T-helper 1 cell (primary cell): ENCODE results near the gene ZNRF3.
"Not testable (repeated sequence)": the region's sequence is repeated elsewhere in the genome, so short reads cannot be mapped to it uniquely, and the experiment has no call there.

ENCODE experiments used
- DNase-seq, 5 donors: peaks; one replicate each; pipeline ENCODE4 v3.0.0-alpha.2; 2012 to 2020
- total RNA-seq, 4 donors: gene quantifications; one replicate each; lab custom pipeline; 2026; lab: John Stamatoyannopoulos, UW

ZNRF3 gene
- 0.80 to 2.4 (median 1.6) reads per million in 4 donors for total RNA-seq

DNA sequence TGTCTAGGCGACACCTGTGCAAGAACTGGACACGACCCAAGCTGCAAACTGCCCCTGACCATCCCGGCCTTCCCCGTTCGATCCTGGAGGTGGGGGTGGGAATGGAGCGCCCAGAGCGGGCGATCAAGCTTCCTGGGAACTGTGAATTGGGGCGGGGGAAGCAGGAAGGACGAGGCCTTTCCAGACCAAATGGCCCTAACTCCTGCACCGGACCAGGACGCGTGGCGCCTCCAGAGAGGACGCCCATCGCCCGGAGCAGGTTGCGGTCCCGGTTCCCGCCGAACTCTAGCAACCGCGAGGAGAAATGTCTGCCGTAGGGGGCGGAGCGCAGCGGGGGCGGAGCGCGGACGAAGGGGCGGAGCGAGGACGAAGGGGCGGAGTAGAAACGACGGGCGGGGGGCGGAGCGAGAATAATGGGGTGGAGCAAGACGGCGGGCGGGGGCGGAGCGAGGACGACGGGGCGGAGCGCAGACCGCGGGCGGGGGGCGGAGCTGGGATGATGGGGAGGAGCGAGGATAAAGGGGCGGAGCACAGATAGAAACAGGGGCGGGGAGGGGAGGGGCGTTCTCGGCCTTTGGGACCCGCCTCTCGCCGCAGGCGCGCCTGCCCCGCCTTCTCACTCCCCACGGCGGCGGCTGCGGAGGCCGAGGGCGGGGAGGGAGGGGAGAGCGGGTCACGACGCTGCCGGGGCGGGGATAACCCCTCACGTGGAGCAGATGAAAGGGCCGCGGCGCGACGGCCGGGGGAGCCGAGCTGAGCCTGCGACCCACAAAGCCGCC lies at the start of gene ZNRF3:
ZNRF3 (plus strand) TSS at position 695 of the 779 bp plus-strand sequence. CDS start 195 bp downstream, outside the sequence.
- DNase-seq = peak; percentile 79 to 93 (median 90)

DNA sequence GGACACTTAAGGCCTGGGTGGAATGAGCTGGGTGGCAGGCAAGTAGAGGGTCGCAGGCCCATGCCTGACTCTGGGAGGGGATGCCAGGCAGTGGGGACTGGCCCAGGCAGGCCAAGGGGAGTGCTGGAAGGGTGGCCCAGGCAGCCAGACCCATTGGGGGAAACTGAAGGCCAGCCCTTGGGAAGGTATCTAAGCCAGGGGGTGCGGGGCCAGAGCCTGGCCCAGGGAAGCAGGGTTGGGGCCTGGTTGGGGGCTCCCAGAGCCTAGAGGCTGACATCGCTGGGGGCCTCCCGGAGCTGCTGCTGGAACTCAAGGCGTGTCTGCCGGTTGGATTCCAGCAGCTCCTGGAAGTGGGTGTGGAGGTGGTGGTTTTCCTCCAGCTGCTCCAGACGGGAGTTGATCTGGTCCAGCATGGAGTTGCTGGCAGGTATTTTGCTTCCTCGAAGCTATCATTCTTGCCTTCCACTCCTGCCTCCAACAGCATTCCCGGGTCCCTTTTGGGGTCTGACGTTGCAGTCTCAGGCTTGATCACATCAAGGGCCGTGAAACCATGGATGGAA lies 47.7 kb upstream of the ZNRF3 start:
- DNase-seq = no peak

DNA sequence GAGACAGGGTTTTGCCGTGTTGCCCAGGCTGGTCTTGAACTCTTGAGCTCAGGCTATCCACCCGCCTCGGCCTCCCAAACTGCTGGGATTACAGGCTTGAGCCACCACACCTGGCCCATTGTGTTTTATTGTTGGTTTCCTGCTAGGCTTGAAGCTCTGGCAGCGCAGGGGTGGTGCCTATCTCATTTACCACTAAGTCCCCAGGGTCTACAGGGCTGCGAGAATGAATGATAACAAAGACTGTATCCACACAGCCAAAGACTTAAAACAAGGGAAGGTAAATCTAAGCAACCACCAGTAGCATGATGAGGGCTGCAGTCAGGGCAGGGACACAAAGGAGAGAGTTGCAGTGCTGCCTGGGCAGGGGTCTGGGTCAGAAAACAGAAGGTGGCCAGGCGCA lies 45.7 kb upstream of the ZNRF3 start:
- DNase-seq = no peak

DNA sequence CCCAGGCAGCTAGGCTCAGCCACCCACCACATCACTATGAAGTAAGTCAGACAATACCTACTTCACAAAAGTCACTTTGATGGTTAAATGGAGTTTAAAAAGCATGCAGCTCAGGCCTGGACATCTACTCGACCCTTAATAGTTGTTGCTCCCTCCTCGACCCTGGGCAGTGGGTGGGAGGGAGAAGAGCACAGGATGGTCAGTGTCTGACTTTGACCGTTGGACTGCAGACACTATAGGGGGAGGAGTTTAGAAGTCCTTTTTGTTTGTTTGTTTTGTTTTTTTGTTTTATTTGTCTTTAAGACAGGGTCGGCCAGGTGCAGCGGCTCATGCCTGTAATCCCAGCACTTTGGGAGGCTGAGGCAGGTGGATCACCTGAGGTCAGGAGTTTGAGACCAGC lies 44.4 kb upstream of the ZNRF3 start:
- DNase-seq = no peak

DNA sequence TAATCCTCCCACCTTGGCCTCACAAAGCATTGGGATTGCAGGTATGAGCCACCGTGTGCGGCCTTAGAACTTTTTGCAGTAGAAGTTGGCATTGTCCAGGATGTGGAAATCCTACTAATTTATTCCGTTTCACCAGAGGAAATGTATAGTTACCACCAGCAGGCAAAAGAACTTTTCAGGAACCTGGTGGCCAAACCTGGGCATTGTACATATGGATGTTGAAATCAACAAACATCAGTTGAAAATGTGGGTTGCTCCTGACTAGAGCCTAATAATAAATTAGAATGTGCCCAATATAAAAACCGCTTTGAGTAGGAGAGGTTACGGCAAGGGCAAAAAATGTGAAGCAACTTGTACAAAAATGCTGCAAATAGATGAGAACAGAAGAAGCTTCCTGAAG lies 42.3 kb upstream of the ZNRF3 start:
- DNase-seq = no peak

DNA sequence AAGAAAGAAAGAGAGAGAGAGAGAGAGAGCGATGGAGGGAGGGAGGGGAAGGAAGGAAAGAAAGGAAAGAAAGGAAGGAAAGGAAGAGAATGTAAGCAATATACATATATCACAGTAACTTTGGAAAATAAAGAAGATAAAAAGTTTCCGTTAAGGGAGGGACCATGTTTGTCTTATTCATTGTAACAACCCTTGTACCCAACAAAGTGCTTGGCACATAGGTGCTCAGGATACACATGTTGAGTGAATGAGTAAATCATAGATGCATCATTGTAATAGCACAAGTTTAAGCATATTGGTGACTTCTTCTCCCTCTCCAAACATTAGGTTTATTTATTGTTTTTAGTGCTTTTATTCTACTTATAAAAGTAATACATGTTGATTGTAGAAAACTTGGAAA lies 39.7 kb upstream of the ZNRF3 start:
- no peak for DNase-seq

DNA sequence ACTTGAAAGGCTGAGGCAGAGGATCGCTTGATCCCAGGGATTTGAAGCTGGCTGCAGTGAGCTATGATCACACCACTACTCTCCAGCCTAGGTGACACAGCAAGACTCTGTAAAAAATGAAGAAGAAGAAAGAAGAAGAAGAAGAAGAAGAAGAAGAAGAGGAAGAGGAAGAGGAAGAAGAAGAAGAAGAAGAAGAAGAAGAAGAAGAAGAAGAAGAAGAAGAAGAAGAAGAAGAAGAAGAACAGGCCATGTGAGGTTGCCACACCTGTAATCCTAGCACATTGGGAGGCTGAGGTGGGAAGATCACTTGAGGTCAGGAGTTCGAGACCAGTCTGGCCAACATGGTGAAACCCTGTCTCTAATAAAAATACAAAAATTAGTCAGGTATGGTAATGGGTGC lies 39.1 kb upstream of the ZNRF3 start:
- DNase-seq = not testable (repeated sequence)

DNA sequence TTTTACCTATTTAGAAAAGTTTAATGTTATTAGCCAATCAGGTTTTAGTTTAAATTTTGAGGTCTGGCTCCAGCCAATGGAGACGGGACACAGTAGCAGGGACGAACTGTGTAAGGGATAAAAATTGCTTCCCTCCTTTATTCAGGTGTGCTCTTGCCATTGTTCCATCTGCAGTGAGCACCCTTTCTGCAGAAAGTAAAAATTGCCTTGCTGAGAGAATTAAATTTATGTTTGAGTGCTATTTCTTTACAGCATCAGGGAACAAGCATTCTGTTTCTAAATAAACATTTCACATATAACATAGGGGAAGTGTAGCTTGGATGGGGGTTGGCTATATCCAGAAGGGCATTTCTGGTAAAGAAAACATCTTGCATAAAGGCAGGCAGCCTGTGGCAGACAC lies 36.4 kb upstream of the ZNRF3 start:
- no peak for DNase-seq

DNA sequence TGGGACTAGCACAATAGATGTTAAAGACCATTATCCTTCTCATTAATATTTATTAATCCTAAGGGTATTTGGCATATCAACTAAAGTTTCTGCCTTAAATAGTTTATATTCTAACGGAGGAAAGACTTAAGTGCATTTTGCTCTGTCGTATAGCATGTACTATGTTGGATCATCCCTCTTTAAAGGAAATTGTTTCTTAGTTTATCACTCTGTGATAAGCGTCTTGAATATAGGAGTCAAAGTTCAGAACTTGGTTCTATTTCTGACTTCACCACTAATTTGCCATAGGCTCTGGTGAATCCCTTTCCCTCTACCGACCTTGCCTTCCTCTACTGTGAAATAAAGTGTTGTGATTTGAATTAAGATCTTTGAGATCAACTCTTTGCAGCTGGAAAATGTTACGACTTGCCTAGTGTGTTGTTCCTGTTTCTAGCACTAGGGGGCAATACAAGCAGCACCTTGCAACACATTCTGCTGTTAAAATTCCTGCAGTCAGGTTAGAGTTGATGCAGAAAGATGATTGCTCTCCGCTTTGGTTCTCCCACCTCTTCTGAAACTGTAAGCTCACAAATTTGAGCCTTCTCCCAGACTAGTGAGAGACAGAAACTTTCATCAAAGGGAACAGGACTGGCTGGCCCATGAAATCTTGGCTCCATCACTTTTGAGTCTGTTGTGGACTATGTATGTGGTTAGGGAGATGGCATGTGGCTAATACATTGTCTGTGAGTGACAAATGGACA lies 27.8 kb upstream of the ZNRF3 start:
- peak in 3 of 5 donors; percentile 23 to 44 (median 35) for DNase-seq

DNA sequence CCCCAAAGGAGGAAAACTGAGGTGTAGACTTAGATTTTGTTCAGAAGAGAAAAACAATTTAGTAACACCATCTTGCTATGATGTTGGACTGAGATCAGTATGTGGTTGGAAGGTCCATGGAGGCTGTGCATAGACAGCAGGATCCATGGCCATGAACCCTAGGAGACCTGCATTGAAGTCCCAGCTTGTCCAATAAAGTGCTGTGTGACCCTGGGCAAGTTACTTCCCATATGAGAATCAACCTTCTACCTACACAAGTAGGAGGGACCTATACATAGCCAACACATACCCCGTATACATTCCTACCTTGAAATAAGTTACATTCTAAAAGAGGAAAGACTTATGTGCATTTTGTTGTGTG lies 27.3 kb upstream of the ZNRF3 start:
- no peak for DNase-seq

DNA sequence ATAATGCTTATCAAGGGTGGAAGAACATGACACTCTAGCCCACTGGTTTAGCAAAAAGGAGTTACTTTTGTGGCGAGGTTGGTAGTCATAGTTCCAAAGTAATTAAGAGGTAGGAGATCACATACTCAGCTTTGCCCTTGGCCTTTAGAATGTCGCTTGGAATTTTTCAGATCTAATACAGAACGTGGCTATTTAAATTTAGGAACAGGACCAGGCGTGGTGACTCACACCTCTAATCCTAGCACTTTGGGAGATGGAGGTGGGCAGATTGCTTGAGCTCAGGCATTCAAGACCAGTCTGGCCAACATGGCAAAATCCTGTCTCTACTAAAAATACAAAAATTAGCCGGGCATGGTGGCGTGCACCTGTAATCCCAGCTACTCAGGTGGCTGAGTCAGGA lies 26.1 kb upstream of the ZNRF3 start:
- no peak for DNase-seq

DNA sequence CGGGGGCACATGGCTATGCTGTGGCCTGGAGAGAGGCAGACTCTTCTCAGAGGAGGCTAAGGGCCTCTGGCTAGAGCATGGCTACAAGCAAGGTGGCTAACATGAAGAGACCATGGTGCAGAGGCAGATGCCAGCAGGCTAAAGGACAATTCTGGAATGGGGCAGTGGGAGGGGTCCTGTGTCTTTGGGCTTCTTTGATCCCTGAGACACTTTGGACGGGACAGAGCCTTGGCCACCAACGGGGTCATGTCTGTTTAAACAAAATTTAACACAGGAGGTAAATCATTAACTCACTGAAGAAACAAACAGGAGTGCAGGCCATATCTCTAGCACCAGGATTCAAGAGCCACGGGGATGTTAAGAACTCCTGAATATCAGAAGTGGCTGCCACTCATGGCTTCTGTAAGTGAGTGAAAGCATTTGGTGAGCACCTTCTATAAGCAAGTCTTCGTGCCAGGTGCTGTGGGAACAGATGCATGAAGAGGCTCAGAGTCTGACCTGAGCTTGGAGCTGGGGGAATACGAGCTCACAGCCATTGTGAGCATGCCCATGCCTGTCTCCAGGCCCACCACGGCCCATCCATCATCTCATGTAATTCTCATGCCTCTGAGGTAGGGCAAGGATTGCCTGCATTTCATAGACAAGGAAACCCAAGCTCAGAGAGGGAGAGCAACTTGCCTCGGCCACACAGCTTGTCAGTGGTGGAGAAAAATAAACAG lies 18.3 kb upstream of the ZNRF3 start:
- DNase-seq = no peak

DNA sequence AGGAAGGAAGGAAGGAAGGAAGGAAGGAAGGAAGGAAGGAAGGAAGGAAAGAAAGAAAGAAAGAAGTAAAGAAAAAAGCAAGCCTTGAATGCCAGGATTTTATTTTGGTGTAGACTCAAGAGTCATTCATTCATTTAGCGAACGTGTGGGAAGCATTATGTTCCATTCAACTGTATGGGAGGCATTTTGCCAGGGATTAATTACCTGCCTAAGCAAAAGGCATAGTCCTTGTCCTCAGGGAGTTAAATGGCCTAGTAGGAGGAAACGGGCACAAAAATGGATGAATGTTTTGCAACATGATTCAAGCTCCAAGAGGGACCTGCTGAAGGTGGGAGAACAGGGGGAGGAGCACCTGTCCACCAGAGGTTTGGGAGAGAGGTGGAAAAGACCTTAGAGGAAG lies 16.2 kb upstream of the ZNRF3 start:
- no peak for DNase-seq

DNA sequence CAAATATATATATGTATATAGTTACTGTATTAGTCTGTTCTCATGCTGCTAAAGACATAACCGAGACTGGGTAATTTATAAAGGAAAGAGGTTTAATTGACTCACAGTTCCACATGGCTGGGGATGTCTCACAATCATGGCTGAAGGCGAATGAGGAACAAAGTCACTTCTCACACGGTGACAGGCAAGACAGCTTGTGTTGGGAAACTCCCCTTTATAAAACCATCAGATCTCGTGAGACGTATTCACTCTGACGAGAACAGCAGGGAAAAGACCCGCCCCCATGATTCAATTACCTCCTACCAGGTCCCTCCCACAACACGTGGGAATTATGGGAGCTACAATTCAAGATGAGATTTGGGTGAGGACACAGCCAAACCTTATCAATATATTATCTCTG lies 15.0 kb upstream of the ZNRF3 start:
- DNase-seq = not testable (repeated sequence)

DNA sequence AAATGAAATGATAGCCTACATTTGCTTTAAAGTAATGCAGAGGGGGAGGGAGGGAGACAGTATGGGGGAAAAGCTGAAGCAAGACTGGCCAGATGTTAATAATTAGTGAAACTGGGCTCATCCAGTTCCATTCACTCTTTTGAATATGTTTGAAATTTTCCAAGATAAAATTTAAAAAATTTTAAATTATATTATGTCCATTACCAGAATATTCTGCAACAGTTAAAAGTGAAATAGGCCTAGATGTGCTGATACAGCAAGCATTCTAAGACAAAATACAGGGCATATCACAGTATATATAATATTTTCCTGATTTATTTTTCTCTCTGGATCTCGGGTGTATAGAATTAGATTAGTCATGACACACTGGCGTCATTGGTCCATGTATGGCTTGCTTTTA lies 13.6 kb upstream of the ZNRF3 start:
- no peak for DNase-seq

DNA sequence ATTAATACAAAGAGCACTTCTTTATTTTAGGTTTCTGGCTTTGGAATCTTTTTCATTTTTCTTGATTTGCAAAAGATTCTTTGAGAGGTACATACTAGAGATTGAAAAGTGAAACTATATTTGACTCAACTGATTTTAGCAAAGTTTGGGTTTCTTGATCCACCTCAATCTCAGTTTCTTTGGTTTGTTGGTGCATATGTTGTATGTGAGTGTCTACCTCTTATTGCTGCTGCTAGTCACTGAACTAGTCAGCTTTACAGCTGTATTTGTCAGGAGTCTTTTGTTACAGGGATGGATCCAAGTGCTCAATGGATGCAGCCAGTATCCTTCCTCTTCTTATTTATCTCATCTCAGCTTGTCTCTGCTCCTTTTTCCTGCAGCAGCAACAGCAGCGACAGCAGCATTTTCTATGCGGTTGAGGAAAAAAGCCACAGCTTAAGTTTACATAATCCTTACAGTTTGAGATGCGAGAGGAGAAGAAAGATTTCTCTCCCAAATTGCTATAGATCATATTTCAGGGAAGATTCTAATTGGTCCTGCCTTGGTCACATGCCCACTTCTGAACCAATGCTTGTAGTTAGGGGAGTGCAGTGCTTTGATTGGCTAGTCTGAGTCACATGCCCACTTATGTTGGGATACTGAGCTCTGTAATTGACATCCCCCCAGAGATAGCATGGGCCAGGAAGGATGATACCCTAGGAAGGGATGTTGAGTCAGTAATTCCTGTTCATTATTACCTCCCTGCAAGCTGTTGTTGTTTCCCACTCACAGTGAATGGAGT lies 10.0 kb upstream of the ZNRF3 start:
- no peak for DNase-seq

DNA sequence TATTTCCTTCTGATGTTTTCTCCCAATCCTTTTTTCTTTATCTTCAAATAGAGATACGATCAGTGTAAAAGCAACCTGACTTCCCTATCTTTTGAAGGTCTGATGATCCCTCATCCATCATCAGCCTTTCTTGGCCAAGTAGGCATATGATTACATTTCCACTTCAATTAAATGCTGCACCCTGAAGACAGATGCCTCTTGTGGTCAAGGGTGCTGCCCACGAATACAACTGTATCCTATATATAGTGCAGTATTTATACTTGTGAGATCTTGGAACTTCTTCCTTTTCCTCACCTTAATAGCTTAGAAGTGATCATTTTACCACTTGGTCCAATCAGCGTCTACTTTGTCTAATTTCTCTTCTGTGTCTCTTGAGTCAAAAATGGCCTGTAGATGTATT lies 9.3 kb upstream of the ZNRF3 start:
- no peak for DNase-seq

DNA sequence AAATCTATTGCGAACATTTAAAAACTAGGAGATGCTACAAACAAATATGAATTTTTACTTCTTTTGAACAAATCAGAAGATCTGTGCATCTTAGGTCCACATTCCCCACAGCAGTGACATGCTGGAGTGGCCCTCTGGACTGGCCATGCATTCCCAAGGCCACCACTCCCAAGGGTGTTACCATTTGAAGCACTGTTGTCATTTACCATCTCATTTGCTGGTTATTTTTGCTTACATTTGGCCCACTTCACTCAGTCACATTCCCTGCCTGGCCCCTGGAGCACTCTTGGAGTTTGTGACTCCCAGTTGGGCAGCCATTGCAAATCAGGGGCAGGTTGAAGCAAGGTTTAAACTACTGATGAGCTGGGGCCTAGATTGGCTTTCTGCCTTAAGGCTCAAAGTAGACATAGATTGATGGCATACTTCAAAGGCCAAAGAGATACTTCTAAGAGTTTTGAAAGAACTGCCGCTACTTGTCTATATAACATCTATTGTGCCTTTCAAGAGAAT lies 8.5 kb upstream of the ZNRF3 start:
- no peak for DNase-seq

DNA sequence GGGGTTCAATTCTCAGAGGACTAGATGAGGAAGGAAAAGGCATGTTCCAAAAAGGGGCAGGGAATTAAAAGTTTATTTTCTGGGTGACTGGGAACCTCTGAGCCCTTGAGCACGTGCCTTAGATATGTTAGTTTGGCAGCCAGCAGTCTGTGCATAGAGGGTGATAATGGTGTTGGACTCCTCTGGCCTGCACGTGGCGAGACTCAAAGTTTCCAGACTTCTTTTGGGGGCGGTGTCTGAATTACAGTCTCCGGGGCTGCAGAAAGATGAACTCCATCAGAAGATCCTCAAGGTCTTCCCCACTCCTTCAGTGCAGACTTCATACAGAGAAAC lies 861 bp upstream of the ZNRF3 start:
- no peak for DNase-seq

DNA sequence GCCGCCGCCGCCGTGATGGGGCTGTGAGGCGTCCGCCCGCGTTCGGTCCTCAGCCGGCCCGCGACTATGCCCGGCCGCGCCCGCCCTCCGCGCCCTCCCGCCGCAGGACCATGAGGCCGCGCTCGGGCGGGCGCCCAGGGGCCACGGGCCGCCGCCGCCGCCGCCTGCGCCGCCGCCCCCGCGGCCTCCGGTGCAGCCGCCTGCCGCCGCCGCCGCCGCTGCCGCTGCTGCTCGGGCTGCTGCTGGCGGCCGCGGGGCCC lies 215 bp downstream of the ZNRF3 start:
- no peak for DNase-seq

DNA sequence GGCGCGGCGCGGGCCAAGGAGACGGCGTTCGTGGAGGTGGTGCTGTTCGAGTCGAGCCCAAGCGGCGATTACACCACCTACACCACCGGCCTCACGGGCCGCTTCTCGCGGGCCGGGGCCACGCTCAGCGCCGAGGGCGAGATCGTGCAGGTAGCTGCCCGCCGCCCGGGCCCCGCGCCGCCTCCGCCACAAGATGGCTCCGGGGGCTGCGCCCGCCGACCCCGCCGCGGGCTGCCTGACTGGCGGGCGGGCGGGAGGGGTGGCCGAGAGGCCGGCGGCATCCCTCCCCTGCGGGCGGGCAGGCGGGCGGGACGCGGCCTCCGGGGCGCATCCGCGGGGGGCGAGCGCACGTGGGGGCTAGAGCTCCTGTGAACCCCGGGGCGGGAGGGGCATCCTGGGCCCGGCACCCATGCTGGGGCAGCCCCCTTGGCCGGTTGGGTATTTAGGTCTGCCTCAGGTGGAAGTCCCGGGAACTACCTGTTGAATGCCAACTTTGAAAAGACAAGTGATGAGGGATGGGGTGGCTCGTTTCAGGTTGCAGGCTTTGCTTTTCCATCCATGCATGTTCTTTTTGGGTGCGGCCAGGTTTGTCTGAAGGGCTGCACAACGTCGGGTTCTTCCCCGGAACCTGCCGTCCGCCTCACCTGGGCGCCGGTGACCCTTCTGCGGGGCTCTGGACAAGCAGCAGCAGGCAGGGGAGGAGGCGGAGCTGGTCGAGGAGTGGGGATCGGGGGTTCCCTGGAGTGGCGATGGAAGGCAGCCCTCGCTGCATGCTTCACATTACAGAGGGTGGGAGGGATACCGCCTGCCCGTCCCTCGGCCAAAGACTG lies 760 bp downstream of the ZNRF3 start:
- DNase-seq = peak in 4 of 5 donors; percentile 10 to 40 (median 30)
